ENCODE measurements around the gene MLH1.

Gene MLH1

DNA sequence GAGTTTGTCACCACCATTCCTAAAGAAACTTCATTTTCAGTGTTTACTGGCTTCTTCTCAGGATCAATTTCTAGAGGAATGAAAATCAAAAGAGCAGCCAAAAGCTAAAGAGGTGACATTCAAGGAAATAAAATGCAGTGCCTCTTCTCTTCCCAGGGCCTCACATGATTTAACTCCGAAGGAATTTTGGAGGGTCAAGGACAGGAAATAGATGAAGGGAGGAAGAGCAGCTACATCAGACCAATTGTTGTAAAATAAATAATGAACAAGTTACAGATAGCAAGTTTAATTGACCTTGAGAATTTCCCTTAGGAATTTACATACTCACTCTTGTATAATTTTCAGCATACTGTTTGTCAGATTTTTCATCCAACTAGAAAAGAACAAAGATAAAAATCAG is 103.0 kb downstream of the MLH1 start:
- FAIRE-seq = no peak

DNA sequence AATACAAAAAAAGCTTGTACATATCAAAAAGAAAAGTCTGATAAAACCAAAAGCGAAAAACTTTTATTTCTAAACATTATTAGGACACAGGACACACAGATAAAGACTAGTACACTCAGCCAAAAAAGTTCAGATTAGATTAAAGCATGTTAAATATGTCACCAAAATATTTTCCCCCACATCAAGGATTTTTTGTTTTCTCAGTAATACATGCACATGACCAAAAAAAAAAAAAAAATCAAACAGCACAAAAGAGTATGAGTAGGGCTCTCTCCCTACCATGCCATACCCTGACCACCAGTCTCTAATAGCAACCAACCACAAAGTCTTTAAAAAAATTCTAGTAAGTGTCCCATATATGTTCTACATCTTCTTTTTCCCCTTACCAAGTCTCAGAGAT is 103.7 kb downstream of the MLH1 start:
- no peak for FAIRE-seq

DNA sequence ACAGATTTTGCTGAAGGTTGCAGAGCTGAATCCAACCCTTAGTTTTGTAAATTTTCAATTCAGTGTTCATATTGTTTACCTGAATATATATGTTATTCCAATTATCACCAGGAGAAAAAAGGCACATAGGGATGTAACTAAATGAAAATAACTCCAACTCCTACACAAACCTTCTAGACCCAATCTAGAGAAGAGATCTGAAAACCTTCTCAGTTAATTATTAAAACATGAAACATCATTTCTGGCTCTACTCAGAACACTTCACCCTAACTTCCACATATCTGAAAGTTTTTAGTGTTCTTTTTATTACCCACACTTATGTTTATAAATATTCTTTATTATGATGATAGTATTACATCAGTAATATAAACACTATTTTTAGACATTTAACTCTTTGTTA is 104.5 kb downstream of the MLH1 start:
- no peak for FAIRE-seq

DNA sequence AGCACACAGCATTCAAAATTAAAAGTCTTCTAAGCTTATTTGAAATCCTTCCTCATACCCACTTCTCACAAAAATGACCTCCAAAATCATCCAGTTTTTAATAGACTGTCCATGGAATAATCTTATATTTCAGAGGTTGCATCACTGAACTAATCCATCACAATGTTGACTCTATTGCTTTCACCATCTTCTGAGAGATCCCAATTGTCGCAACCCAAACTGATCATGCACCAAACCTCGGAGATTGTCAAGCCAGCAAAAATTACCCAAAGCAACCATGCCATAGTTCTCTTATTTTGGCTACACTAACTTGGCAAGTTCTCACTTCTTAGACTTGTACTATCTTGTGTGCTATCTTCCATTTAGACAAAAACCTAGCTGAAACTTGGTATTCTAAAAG is 105.6 kb downstream of the MLH1 start:
- no peak for FAIRE-seq

DNA sequence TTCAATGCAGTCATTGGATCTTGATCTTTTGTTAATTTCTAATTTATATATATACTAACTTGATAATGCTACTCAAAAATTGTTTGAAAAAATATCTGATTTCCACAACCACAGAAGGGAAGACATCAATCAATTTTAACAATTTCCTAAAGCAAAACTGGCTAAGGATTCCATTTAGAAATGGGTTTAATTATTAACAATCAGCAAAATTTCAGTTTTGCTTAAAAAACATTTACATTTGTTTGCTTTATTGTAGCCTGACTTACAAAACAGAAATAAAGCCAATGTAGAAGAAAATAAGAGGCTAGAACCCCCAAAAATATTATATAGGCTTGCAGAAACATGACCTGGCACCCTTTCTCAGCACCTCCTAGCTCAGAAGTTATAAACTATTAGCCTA is 106.2 kb downstream of the MLH1 start:
- FAIRE-seq = no peak

DNA sequence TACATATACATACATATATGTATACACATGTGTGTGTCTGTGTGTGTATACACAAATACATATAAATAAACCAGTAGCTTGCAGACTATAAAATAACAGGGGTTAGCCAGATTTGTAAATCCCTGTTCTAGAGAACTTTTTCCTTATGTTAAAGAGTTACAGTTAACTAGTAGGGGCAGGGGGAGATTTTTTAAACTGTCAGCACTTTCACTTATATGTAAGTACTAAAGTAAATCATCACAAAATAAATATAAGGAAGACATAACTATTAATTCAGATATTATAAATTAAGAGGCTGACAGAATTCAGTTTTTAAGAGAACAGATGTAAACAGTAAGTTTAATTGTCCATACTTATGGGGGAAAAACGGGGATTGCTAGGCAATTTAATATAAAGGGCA is 107.1 kb downstream of the MLH1 start:
- FAIRE-seq = no peak
